CD4-positive, alpha-beta T cell treated with Interleukin-12 subunit alpha and Interleukin-12 subunit beta, for 1 hour (primary cell): ENCODE results near the gene ARHGEF4.

ENCODE experiments used
- DNase-seq: peaks from one replicate; pipeline ENCODE4 v3.0.0-alpha.2; 2020

The ARHGEF4 gene

DNA sequence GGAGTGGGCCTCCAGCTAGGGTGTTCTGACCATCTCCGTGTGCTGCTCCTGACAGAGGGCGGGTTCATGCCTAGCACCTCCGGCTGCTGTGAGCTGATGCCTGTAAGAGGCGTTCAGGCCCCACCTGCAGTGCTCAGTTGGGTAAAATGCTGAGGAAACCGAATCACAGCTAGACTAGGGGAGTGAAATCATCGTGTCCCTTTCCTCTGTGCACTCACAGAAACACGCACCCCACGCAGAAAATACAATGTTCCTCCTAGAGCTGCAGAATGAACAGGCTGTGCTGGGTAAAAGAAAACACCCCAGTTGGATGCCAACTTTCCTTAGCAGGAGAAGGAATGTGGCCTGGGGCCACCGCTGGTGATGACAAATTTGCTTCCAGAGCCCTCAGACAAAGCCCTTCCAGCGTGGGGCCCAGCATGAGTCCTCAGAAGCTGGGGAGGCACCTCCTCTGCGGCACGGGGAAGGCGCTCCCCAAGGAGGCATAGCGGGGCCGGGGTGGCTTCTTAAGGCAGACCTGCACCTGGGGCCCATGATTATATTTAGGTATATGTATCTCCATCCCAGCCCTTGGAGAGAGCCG lies 16.3 kb upstream of the ARHGEF4 start:
- no peak for DNase-seq

DNA sequence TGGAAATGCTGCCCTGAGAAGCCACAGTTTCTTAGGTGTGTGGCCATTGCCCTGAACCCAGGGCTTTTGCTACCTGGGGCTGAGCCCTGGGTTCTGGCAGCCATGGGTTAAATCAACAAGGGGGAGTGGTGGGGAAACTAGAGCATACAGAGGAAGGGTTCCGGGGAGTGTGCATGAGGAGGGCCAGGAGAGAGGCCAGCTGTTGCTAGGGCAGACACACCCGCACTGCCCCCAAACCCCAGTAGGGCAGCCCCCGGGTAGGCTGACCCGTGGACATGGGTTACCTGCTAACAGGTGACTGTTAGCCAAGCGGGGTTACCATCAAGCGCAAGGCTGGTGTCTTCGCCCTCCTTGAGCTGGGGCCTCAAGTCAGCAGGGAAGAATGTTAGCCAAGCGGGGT lies 14.8 kb upstream of the ARHGEF4 start:
- no peak for DNase-seq

DNA sequence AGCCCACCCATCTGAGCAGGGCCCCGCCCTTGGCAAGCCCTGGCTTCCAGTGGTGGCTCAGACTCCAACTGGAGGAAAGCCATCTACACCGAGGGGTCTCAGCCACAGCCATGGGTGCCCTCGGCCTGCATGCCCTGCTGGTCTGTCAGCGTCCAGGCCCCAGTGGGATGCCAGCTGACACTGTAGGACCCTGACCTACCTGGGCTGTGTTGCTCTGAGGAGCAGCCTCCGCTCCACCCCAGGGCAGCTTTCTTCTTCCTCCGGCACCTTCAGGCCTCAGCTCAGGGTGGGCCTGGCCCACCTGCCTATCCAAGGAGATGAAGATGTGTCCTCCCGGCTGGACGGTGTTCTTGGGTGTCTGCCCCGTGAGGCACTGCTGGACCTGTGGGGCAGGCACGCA lies 13.9 kb upstream of the ARHGEF4 start:
- DNase-seq: no peak

DNA sequence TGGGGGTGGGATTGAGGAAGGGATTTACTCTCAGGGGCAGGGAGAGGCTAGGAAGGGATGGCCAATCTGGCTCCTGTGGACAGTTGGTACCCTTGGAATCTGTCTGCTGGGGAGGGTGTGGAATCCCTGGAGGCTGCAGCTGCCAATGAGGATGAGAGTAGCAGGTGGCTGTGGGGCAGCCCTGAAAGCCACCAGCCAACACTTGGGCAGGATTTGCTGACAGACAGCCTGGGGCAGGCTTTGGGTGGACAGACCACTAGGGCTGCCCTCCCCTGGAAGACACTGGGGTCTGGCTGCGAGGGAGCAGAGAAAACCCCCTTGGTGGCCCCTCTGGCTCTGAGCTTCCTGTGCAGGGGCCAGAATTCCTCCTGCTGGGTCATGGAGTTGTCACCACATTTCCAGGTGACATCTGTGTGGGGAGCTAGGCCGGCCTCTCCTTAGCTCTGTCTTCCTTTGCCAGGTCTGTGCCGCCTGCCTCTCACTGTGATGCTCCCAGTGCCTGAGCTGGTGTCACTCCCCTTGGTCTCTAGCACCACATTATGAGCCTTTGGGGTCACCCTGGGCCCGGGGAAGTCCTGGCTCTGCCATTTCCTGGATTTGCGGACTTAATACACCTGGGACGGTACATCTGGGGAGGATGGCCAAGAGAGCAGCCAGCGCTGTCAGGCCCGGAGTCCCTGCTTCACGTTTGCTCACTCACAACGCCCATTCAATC lies 13.4 kb upstream of the ARHGEF4 start:
- DNase-seq: no peak

DNA sequence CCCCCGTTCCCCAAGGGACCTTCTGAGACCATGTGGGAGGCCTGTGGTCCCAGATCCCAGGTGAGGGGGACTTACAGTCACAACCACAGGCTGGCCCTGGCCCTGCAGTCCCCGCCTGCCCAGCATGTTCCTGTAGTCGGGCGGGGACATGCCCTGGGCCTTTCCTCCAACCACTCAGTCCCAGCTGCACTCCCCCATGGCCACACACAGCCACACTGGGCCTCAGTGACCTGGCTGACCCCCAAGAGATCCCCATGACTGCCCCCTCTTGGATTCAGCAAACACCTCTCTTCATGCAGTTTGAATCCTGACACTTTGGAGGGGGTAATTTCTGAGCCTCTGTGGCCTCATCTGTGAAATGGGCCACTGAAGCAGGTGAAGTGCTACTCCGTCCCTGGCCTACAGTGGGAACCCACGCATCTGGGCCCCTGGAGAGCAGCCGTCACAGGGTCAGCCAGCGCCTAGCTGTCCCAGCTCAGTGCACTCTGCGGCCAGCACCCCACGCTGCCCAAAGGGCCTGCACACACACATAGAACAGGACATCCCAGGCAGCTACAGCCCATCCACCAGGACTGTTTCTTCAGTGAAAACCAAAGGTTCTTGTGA lies 12.7 kb upstream of the ARHGEF4 start:
- DNase-seq: no peak

DNA sequence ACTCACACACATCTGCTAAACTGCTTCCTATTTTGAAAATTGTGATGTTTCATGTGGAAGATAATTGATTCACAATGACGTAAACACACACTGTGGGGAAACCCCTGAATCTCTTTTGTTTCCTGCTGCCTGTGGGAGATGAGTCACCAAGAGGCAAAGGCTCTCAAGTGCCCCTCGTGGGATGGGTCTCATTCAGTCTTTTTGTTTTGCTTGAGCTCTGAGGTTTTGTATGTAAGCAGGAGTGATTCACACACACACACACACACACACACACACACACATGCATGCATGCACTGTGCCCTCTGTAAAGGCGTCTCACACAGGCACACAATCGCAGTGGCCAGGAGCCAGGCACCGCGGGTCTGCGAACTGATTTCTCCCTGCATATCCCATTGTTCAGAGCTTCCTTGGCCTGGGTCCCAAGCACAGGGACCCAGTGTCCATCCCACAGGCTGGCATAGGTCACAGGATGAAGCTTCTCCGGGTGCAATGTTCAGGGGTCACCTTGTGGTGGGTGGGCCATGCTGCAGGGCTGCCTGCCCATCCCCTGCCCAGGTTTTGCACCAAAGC lies 12.1 kb upstream of the ARHGEF4 start:
- peak; percentile 85 for DNase-seq

DNA sequence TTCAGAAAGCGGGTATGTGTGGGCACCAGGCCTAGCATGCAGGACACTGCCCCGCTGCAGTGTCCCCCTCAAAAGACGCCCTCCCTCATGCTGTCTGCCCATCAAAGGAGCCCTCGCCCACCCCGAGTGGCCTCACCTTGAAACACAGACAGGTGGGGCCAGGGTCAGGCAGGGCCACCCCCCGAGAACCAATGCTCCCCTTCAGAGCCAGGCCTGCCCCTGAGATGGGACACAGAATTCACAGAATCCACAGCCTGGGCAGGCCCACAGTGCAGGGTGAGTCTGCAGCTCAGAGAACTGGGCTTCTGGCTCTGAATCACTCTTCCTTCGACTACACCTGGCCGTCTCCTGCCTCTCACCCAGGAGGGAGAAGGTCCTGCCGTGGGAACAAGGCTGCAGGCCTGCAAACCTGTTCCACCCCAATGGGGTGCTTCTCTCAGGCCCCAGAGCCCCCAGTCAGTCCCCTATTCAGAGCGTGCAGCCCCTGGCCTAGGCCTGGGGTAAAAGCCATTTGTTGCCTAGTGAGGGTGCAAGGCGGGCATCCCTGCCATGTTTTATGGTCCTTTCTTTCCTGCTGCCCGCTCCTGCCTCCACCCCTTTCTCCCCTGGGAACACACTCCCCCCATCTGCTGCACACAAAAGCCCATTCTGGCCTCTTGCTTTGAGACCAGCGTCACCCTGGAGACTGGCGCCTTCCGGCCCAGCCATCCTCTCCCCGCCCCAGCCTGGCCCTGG lies 11.3 kb upstream of the ARHGEF4 start:
- no peak for DNase-seq

DNA sequence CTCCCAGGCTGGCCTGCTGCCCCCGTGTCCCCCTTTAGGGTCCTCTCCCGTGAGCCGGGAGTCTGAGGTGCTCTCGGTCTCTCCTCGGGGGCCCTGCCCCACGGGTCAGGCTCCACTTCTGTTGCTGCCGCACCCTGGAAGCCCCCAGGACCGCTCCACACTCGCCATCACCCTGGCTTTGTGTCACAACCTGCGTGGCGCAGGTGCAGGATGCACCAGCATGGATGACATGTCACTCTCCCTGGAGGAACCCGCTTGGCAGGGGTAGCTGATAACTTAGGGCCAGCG lies 10.8 kb upstream of the ARHGEF4 start:
- DNase-seq: no peak

DNA sequence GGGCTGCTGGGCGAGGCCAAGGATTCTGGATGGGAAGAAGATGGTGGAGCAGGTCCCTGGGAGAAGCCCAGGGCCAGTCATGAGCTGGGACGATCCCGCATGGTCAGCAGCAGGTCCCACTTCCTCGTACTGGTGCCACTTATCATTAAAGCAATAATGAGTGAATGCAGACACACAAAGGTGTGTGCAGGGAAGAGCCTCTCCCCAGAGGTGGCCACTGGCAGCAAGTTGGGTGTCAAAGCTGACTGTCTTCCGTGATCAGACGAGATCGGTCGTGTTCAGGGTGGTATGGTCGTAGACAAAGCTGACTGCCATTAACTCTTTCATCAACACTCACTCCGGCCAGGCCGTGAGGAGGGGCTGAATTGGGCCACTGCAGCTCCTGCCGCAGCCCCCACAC lies 10.3 kb upstream of the ARHGEF4 start:
- DNase-seq: no peak

DNA sequence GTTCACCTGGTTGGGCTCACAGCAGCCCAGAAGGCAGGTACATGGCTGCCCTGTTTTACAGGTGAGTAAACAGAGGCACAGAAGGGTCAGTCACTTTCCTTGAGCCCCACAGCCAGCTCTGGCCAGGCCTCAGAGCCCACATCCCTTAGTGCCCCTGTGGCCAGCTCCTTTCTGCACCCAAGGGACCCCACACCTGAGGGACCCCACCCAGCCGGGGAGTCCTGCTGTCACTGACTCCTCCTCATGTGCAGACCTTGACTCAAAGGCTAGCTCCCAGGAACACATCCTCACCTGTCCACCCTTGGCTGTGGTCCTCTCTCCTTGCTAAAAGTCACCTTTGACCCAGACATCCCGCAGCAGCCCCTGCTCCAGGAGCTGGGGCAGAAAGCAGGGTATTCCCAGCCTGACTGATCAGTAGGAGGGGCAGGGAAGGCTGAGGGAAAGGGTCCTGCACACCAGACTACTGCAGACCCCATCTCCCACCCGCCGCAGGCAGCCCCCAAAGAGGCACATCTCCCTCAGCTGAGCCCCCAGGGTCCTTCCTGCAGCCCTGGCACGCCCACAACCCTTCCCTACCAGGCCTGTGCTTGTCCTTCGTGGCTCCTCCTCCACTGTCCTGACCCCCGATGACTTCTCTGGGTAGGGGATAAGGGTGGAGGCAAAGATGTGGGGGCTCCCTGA lies 9.8 kb upstream of the ARHGEF4 start:
- DNase-seq: no peak

DNA sequence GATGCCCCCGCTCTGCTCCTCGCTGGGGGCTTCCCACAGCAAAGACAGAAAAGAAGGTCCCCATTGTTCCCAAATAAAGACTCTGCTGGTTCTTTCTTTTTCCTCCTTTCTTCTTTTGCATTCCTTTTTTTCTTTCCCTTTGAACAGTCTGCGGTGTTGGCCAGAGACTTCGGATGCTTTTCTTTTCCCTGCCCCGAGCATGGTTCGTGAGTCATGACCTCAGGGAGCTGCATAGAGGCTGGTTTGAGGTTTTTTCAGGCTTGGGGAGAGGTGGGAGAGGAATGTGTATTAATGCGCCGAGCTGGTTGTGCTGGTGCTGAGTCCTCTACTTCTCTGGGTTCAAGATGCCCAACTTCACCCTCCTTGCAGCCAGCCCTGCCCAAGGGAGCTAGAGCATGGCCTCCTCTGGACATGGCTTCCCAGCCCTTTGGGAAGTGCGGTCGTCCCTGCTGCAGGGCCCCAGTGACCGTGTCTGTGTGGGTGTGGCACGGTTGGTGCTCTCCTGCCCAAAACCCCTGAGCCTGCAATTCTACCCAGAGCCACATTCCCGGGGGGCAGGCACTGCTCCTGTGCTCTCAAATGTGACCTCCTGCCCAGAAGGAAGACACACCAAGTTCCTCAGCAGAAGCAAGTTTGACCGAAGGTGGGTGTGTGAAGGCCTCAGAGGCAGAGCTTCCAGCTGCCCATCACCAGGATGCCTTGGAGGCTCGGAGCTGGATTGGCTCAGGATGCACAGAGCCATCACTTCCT lies 9.0 kb upstream of the ARHGEF4 start:
- no peak for DNase-seq

DNA sequence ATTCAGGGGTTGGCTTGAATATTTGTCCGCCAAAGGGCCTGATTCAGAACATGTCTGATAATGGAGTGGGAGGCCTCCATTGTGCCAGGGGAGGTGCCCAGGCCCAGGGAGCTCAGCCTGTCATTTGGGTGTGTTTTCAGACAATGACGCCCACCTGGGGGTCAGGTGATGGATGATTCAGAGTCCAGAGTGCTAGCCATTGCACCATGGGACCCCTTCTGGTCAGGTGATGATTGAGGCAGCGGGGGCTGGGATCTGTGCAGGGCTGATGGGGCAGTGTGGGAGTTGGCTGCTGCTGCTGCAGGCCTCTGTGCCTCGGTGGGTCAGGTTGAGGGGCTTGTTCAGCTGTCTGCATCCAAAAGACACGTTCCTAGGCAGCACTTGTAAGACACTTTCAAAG lies 8.3 kb upstream of the ARHGEF4 start:
- DNase-seq: no peak

DNA sequence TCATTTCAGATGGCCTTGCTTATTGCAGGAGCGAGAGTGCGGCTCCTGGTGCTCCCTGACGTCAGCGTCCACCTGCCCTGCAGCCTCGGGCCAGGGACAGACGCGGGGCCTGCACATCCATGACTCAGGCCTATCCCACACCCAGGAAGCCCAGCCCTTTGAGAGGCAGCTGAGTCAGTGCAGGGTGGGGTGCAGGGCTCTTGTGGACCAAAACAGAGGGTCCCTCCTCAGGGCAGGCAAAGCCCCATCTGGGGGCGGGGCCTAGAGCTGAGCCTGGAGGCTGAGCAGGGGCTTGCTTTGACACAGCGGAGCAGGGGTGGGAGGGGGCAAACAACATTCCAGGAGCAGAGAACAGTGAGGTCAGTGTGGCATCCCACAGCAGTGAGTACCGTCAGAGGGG lies 7.7 kb upstream of the ARHGEF4 start:
- DNase-seq: no peak

DNA sequence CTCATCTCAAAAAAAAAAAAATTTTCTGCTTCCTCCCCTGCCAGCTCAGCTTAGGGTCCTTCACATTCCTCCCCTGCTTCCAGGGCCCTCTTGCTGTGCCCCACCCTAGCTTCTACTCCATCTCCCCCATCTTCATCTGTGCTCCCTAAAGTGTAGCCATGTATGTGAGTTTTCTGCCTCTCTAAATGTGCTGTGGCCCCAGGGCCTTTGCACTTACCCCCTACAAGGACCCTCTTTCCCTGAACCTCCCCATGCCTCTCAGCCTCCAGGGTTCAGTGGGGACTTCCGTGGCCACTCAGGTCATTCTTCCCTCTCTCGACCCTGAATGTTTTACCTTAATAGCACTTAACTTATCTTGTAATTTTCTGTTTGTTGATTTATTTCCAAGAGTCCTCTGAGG lies 6.2 kb upstream of the ARHGEF4 start:
- DNase-seq: no peak

DNA sequence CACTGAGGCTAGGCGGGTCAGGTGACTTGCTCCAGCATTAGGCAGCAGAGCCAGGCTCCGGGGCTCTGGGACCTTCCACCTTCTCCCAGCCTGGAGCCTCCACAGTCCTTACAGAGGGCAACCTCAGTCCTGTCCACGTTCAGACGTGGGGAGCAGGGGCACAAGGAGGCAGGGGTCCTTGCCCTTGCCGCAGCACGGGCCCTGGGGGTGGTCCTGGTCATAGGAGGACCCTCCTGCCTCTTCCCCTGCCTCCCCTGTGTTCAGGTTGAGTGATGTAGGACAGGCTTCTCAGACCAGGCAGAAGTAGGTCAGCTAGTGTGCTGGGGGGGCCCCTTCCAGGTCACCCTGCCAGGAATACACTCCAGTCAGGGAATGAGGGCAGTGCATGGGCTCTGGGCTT lies 5.4 kb upstream of the ARHGEF4 start:
- no peak for DNase-seq

DNA sequence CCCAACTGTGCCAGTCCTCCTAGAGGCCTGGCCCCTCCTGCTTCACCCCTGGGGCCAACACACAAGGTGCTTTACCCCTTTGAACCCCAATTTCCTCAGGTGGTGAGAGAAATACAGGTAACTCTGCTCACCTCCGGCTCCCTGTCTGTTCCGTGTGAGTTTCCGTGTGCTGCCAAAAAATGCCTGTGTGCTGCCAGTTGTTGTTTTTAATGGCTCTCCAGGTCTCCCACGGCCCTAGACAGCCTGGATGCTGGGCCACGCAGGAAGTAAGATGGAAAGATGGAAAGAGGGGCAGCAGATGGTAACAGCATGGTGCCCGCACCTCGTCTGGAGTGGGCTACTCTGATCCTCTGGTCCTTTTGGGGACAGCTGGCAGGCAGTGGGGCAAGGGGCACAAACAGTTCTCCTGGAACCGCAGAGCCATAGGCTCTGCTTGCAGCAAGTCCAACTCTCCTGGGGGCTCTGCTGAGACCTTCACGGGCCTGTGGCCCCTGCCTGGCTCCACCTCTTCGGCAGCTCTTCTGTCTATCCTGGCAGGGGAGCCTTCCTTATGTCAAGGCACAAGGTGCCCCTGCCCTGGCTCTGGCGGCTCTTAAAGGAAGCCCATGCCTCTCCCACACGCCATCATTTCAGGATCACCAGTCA lies 4.3 kb upstream of the ARHGEF4 start:
- DNase-seq: no peak

DNA sequence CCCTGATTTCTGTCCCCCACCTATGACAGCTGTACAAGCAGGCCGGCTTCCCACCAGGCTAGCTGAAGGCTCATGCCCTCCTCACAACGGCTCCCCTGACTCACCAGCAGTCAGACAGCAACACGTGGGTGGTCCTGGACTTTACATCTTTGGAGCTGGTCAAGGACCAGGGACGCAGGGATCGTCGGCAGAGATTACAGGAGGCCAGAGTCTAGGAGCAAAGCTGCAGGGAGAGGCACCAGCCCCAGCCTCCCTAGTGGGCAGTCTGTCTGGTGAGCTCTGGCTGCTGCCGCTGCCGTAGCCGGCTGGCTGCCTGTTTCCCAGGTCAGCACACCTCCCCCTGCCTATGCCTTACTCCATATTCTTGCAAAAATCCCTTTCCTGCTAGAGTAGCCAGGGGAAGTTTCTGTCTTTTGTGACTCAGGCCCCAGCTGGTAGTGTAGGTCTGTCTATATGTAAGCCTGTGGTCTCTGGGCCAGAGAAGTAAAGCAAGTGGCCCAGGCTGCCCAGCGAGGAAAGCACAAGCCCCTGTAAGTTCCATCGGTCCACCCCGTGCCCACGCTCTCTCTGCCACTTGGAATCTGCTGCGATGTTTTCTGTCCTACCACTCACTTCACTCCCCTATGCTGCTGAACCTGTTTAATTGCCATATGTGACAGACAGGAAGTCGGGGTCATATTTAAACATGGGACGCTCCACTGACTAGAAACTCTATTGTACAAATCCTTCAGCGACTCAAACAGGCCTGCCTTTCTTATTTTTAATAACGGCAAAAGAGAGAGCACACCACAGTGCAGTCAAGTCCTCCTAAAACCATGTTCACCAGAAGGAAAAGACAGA lies 2.4 kb upstream of the ARHGEF4 start:
- no peak for DNase-seq

DNA sequence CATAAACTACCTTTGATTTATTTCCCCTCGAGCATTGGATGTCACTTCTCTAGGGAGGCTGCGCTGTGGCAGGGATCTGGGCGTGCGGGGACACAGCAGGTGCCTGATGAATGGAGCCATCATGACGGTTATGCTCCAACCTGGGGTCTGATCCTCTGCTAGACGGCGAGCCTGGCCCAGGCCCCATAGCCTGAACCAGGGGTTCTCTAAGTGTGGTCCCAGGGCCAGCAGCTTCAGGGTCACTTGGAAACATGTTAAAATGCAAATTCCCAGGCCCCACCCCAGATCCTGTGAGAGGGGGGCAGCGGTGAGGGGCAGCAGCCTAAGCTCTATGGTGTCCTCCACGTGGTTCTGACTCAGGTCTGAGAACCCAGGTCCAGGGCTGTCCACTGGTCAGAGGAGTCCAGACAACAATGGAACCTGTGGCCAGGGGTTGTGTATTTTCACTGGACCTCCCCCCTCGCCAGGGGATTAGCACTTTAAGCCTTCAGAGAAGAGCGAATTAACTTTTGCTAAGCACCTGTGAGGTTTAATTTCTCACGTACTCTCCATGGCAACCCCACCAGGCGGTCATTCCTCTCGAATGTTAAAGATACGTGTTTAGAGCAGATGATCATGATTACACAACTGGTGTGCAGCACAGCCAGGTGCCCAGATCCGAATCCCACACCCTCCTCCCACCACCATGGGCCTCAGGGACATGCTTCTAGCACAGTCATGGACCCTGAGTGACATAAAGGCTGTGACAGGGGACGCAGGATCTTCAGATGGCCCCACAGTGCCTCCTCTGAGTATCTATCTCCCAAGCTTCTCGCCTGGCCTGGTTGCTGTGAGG lies 1.6 kb upstream of the ARHGEF4 start:
- DNase-seq: no peak

DNA sequence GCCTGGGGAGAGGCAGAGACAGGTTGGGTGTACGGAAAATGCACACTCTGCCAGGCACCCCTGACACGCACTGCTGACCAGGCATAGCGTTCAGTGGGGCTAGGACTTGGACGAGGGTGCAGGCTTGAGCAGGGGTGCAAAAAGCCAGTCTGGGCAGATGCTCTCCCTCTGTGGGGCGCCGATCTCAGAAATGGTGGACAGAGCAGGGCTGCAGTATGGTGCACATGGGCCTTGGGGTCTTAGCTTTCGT lies 1.0 kb upstream of the ARHGEF4 start:
- DNase-seq: no peak

DNA sequence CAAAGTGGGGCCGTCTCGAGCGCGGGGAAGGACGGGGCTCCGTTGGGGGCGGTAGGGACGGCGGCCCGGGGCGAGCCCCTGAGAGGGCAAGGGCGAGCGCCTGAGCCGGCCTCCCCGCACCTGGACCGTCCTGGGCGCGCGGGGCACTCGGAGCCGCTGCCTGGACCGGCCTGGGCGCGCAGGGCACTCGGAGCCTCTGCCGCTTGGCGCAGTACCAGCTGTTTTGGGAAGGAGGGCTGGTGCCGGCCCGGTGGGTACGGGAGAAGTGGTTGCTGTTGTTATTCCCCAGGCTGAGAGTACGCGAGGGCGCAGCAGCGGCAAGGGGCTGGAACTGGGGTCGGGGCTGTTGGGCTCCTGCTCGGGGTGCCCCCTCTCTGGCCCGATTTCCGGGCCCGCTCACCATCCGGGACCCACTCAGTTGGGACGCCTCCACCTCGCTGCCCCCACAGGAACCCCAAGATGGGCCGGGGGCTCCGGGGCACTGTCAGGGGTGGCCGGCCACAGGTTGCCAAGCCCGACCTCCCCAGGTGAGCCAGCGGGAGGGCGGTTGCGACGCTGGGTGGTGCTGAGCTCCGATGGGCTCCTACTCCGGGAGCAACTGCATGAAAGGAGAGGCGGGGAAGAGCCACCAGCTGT lies 579 bp downstream of the ARHGEF4 start:
- DNase-seq: no peak
